ENCODE data around the gene CCDC187. TPM values are rescaled to one million over a fixed set of nuclear protein-coding genes. Genes with fewer than 3 reads are reported as not detected.

Gene CCDC187
- total RNA-seq, 1 experiment from 2014 or later = 2.7 TPM

DNA sequence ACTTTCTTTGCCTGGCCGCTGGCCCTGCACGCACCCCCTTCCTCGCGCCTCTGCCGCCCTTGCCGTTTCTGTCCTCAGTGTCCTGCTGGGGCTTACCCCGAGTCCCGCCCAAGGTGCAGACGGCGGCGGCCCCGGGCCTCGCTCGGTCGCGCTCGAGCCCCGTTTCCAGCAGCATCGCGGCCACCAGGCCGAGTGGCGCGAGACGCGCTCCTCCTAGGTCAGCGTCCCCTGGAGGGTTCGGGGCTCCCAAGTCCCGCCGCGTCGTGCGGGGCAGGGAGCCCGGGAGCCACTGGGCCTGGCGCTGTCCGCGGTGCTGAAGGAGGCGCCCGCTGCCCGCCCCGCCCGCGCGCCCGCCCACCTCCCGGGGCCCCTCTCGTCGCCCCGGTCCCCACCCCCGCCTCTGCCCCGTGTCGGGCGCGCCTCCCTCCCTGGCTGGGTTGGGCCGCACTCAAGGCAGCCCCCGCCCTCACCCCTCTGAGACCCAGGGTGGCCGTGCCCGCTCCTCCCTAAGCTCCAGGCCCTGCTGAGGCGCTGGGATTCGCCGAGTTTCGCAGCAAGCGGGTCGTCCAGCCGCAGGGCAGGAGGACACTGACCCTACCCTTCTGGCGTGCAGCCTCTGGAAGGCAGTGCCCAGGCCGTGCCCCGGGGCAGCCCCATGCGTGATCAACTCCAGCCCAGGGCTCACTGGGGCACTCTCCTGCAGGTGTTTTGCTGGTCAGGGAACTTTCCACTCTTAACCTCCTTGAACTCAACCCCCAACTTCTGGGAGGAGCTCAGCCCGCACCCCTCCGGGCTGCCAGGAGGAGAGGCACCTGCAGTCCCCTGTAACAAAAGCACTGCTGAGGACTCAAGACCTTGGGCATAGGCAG, 98.8 kb downstream of the CCDC187 start, which contains the start of gene LHX3:
TSS of gene LHX3 (minus strand) at position 291 of the 869 bp plus-strand sequence. CDS start at position 175, 116 bp downstream.
- TF ChIP-seq, protein P1, sequence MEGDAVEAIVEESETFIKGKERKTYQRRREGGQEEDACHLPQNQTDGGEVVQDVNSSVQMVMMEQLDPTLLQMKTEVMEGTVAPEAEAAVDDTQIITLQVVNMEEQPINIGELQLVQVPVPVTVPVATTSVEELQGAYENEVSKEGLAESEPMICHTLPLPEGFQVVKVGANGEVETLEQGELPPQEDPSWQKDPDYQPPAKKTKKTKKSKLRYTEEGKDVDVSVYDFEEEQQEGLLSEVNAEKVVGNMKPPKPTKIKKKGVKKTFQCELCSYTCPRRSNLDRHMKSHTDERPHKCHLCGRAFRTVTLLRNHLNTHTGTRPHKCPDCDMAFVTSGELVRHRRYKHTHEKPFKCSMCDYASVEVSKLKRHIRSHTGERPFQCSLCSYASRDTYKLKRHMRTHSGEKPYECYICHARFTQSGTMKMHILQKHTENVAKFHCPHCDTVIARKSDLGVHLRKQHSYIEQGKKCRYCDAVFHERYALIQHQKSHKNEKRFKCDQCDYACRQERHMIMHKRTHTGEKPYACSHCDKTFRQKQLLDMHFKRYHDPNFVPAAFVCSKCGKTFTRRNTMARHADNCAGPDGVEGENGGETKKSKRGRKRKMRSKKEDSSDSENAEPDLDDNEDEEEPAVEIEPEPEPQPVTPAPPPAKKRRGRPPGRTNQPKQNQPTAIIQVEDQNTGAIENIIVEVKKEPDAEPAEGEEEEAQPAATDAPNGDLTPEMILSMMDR (conservative IDR thresholded peaks at IDR 0.05) = no peak
- no peak for TF ChIP-seq EZH2 (IDR thresholded peaks at IDR 0.05; ENCODE audit: low read depth)
- Histone ChIP-seq H3K4me1 (replicated peaks; ENCODE audit: insufficient read depth) (no peaks in the 10 kb centered on the region), H3K9me3 (ENCODE audit: insufficient read depth, low read depth) (no peaks in the 10 kb centered on the region), H3K4me2 (no peak within 1 kb of the TSS), H3K27me3 (ENCODE audit: insufficient read depth, low read depth) (no peaks in the 10 kb centered on the region), H3K36me3 (ENCODE audit: low read depth) (no peaks in the 10 kb centered on the region), H3K27ac (no peak within 1 kb of the TSS), H3K9me2 (ENCODE audit: insufficient read depth) (no peaks in the 10 kb centered on the region), H3F3A (ENCODE audit: insufficient read depth, low read depth) (no peaks in the 10 kb centered on the region; the same call in 1 of the 2 replicates), H4K20me1 (ENCODE audit: insufficient read depth) (peaks cover 6% of the 10 kb centered on the region; the same call in 1 of the 2 replicates), H3K4me3 (no peak within 1 kb of the TSS), H2AFZ (no peak within 1 kb of the TSS), H3K79me2 (ENCODE audit: low read depth) (no peaks in the 10 kb centered on the region)
- no TSS peak for BruUV-seq (replicated peaks)
- intact Hi-C loops (cut with micrococcal nuclease; ENCODE audit: unreplicated experiment) = no loop called here
- DNase-seq = no peak
- ChIA-PET CTCF (no interaction called here), POLR2A (ENCODE audit: unreplicated experiment) (no interaction called here)

GRCh38 chr9:136204145-136204805, 99.6 kb downstream of the CCDC187 start:
- no peak for DNase-seq
- Histone ChIP-seq H3K4me3 (no peak overlapping the region), H3K27me3 (ENCODE audit: insufficient read depth, low read depth) (no peaks in the 10 kb centered on the region), H3K27ac (no peak overlapping the region), H4K20me1 (ENCODE audit: insufficient read depth) (peaks cover 6% of the 10 kb centered on the region; the same call in 1 of the 2 replicates), H3K36me3 (ENCODE audit: low read depth) (no peaks in the 10 kb centered on the region), H3K79me2 (ENCODE audit: low read depth) (no peaks in the 10 kb centered on the region), H3K9me2 (ENCODE audit: insufficient read depth) (no peaks in the 10 kb centered on the region), H3K9me3 (ENCODE audit: insufficient read depth, low read depth) (no peaks in the 10 kb centered on the region), H3K4me2 (no peak overlapping the region), H2AFZ (no peak overlapping the region), H3F3A (ENCODE audit: insufficient read depth, low read depth) (no peaks in the 10 kb centered on the region; the same call in 1 of the 2 replicates), H3K4me1 (replicated peaks; ENCODE audit: insufficient read depth) (no peaks in the 10 kb centered on the region)
- BruUV-seq (replicated peaks) = no TSS peak
- intact Hi-C loops (cut with micrococcal nuclease; ENCODE audit: unreplicated experiment) = no loop called here
- ChIA-PET POLR2A (ENCODE audit: unreplicated experiment) (no interaction called here), CTCF (no interaction called here)
- TF ChIP-seq, protein P1 (conservative IDR thresholded peaks at IDR 0.05) = no peak
- no peak for TF ChIP-seq EZH2 (IDR thresholded peaks at IDR 0.05; ENCODE audit: low read depth)

- no peaks in the 10 kb centered on the region for H3K36me3 ChIP-seq (ENCODE audit: low read depth)
- intact Hi-C loops (cut with micrococcal nuclease; ENCODE audit: unreplicated experiment) = no loop called here
- no peaks in the 10 kb centered on the region for H3K4me1 ChIP-seq (replicated peaks; ENCODE audit: insufficient read depth)
- no peak overlapping the region for H2AFZ ChIP-seq
- DNase-seq = no peak
- no TSS peak for BruUV-seq (replicated peaks)
- H3K4me2 ChIP-seq = no peak overlapping the region
- ChIA-PET CTCF (no interaction called here), POLR2A (ENCODE audit: unreplicated experiment) (no interaction called here)
- no peaks in the 10 kb centered on the region for H3K9me2 ChIP-seq (ENCODE audit: insufficient read depth)
- H3K27me3 ChIP-seq (ENCODE audit: insufficient read depth, low read depth) = no peaks in the 10 kb centered on the region
- H3F3A ChIP-seq (ENCODE audit: insufficient read depth, low read depth) = no peaks in the 10 kb centered on the region; the same call in 1 of the 2 replicates
- peaks cover 6% of the 10 kb centered on the region; the same call in 1 of the 2 replicates for H4K20me1 ChIP-seq (ENCODE audit: insufficient read depth)
- no peaks in the 10 kb centered on the region for H3K9me3 ChIP-seq (ENCODE audit: insufficient read depth, low read depth)
- TF ChIP-seq, protein P1 (conservative IDR thresholded peaks at IDR 0.05) = no peak
- no peak for TF ChIP-seq EZH2 (IDR thresholded peaks at IDR 0.05; ENCODE audit: low read depth)
- H3K79me2 ChIP-seq (ENCODE audit: low read depth) = no peaks in the 10 kb centered on the region
- no peak overlapping the region for H3K27ac ChIP-seq
- H3K4me3 ChIP-seq = no peak overlapping the region
Observed at GRCh38 chr9:136203408-136204144, 100.3 kb downstream of the CCDC187 start.
